ENCODE data around the gene SP7.
"Not testable (repeated sequence)": the region's sequence is repeated elsewhere in the genome, so short reads cannot be mapped to it uniquely, and the experiment has no call there.

Gene SP7

GRCh38 chr12:53308276-53308675 lies 27.9 kb downstream of the SP7 start:
- DNase-seq, result no peak

DNA sequence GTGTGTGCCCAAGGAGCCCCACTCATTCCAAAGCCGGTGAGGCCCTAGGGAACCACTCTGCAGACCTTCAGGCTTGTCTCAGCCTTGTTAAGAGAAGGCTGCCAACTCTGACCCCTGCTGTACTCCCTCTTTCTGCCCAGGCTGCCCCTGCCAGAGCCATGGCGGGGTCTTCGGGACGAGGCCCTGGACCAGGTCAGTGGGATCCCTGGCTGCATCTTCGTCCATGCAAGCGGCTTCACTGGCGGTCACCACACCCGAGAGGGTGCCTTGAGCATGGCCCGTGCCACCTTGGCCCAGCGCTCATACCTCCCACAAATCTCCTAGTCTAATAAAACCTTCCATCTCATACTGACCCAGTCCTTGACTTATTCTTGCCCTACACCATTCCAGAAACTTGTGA lies 29.3 kb downstream of the SP7 start:
- no peak for DNase-seq

DNA sequence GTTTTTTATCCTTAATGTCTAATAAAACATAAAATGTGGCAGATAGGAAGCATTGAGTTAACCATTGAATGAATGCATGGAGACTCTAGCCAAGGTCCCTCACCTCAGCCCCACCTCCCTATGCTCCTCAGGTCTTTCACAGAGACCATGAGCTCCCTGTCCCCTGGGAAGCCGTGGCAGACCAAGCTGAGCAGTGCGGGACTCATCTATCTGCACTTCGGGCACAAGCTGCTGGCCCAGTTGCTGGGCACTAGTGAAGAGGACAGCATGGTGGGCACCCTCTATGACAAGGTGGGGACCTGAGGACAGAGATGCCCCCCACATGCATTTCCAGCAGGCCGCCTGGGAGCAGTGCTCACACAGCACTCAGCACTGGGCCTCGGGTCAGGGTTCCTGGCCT lies 33.3 kb downstream of the SP7 start:
- no peak for DNase-seq

- DNase-seq, result peak; percentile 11
Measured at GRCh38 chr12:53300187-53300586, 36.0 kb downstream of the SP7 start.

GRCh38 chr12:53299454-53300180 lies 36.5 kb downstream of the SP7 start, which contains the start of gene MYG1:
Gene MYG1, plus strand, starts transcription at chr12:53299695. Its CDS starts 43 bp downstream, at chr12:53299738.
- peak; percentile 81 for DNase-seq

- DNase-seq, result peak; percentile 15
Measured at GRCh38 chr12:53299101-53299453, 37.1 kb downstream of the SP7 start.

DNA sequence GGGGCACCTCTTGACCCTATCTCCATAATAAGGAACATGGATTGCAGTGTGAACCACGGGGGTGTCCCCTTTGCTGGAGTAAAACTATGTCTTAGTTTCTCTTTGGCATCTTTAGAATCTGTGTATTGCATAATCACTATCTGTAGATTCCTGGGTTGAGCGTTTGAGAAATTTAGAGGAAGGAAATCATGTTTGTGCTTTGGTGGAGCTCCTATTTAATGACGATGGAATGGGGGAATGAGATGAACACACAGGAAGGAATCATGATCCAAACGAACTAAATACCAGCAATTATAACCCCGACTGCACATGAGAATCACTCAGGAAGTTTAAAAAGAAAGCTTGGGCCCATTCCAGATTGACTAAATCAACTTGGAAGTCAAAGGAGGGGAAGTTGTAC lies 38.0 kb downstream of the SP7 start:
- no peak for DNase-seq

- not testable (repeated sequence) for DNase-seq
Measured at GRCh38 chr12:53297106-53297505, 39.0 kb downstream of the SP7 start.

- no peak for DNase-seq
Measured at GRCh38 chr12:53295891-53296219, 40.3 kb downstream of the SP7 start.

- peak; percentile 84 for DNase-seq
Measured at GRCh38 chr12:53295070-53295890, 40.9 kb downstream of the SP7 start, which contains the start of gene PFDN5. Gene PFDN5, plus strand, starts transcription at chr12:53295542. Its CDS starts 26 bp downstream, at chr12:53295568.

GRCh38 chr12:53292426-53292825 lies 43.7 kb downstream of the SP7 start:
- DNase-seq, result no peak

- DNase-seq, result no peak
Measured at GRCh38 chr12:53290661-53291060, 45.5 kb downstream of the SP7 start.

GRCh38 chr12:53289891-53290290 lies 46.3 kb downstream of the SP7 start:
- no peak for DNase-seq

DNA sequence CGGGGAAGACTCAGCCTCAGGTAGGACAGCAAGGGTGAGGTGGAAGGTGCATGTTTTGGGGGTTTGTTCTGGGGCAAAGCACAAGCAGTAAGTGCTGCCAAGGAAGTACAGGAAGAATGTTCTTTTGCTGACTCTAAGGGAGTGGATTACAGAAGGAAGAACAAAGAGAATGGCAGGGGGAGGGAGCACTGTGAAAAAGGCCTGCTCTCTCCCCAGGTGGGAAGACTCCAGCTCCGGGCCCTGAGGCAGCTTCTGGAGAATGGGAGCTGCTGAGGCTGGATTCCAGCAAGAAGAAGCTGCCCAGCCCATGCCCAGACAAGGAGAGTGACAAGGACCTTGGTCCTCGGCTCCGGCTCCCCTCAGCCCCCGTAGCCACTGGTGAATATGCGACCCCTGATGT lies 47.8 kb downstream of the SP7 start:
- no peak for DNase-seq

- DNase-seq, result peak; percentile 74
Measured at GRCh38 chr12:53287741-53288216, 48.4 kb downstream of the SP7 start.

- DNase-seq, result no peak
Measured at GRCh38 chr12:53286448-53286847, 49.7 kb downstream of the SP7 start.

DNA sequence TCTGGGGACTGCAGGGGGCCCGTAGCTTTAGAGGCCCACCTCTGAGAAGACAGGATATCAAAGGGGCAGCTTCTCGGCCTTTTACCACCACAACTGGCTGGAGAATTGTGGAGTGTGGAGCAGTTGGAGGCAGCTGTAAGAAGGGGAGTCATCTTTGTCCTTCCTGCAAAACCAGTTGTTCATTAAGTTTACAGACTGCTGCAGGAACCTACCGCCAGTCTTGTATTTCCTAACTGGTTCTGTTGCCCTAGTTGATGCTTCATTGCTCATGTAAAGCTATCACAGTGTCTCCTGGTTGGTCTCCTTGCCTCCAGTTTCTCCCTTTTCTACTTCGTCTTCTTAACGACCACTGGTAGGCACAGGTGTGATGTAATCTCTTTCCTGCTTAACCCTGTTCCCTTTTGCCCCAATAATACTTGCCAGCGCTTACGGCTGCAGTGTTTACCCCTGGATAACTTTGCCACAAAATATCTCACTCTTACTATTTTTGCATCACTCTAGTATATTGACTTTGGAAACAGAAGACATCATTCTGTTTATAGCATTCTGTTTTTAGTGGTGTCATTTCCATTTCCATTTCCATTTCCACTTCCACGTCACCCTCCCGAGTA lies 56.2 kb downstream of the SP7 start:
- no peak for DNase-seq

- no peak for DNase-seq
Measured at GRCh38 chr12:53279283-53279869, 56.8 kb downstream of the SP7 start.

DNA sequence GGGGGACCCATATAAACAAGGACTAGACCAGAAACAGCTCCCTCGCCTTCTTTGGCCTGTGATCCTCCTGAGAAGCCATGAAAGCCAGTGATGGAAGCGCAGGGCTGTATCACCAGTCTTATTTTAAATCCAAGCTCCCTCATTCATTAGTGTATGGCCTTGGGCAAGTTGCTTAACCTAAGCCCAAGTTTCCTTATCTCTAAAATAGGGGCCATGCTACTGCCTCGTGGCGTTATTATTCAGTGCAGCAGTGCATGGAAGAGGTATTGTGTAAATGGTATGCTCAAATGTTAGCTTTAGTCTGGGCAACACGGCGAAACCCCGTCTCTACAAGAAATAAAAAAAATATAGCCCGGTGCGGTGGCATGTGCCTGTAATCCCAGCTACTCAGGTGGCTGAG lies 58.2 kb downstream of the SP7 start:
- DNase-seq, result no peak

Measured in stimulated activated CD4-positive, alpha-beta T cell treated with anti-CD3 and anti-CD28 coated beads, Interleukin-4, amount 100 ng/mL, for 1 hour (primary cell).